Thymus (tissue), 11 donors: ENCODE results near the gene TOMM20. TPM values are rescaled to one million over a fixed set of nuclear protein-coding genes. Genes with fewer than 3 reads are reported as not detected.
"Not testable (repeated sequence)": the region's sequence is repeated elsewhere in the genome, so short reads cannot be mapped to it uniquely, and the experiment has no call there.

Experiments used
- DNase-seq, 9 donors: peaks; one replicate each; pipeline ENCODE4 v3.0.0-alpha.2; 2013; ENCODE audit warnings: low spot score in 9 of 9, low read depth in 6 of 9, missing footprints in 1 of 9
- H3K27ac ChIP-seq, 2 donors: one replicate each; pipeline ENCODE4 v1.5.1; 2013; ENCODE audit warnings: control low read depth in 1 of 2, low read depth in 1 of 2, low read length in 1 of 2, mild to moderate bottlenecking in 1 of 2, moderate library complexity in 1 of 2
- H3K27me3 ChIP-seq, 2 donors: one replicate each; pipeline ENCODE4 v1.5.1; 2013; ENCODE audit warnings: low read length in 1 of 2; ENCODE audit not compliant: control insufficient read depth in 2 of 2, insufficient read depth in 1 of 2
- H3K36me3 ChIP-seq, 2 donors: one replicate each; pipeline ENCODE4 v1.5.1; 2013; ENCODE audit warnings: low read length in 1 of 2, mild to moderate bottlenecking in 1 of 2, moderate library complexity in 1 of 2; ENCODE audit not compliant: control insufficient read depth in 2 of 2, insufficient read depth in 2 of 2
- H3K4me1 ChIP-seq, 2 donors: one replicate each; pipeline ENCODE4 v1.5.1; 2013; ENCODE audit warnings: low read length in 2 of 2; ENCODE audit not compliant: control insufficient read depth in 2 of 2, insufficient read depth in 2 of 2
- H3K4me3 ChIP-seq, 2 donors: one replicate each; pipeline ENCODE4 v1.5.1; 2013; ENCODE audit warnings: low read length in 2 of 2, control low read depth in 1 of 2, mild to moderate bottlenecking in 1 of 2
- H3K9me3 ChIP-seq, 2 donors: one replicate each; pipeline ENCODE4 v1.5.1; 2013; ENCODE audit warnings: low read length in 1 of 2, mild to moderate bottlenecking in 1 of 2; ENCODE audit not compliant: control insufficient read depth in 2 of 2, insufficient read depth in 1 of 2
- WGBS: extraction: QIAGEN DNeasy Blood & Tissue Kit; methylation state at CpG from one replicate; pipeline ENCODE4 v1.1.7; 2013; 5-methylcytosine and 5-hydroxymethylcytosine counted together
- polyA plus RNA-seq: library from polyadenylated mRNA; stranded (reverse); fragments of 200-250 nt; gene quantifications from one replicate; pipeline ENCODE4 v1.2.3, GENCODE V29; 2013
- total RNA-seq: library from RNA; stranded (reverse); fragments of 120-200 nt; gene quantifications from one replicate; pipeline ENCODE4 v1.2.4, GENCODE V29; 2013
- donor health status: healthy.

The TOMM20 gene
- total and polyA plus RNA-seq, 2 donors: 54.1 to 76.8 TPM

- no peak overlapping the region for H3K27ac ChIP-seq
- H3K27me3 ChIP-seq: peaks cover 0 to 13% of the 10 kb centered on the region in 2 donors
- 96% methylated on average over 5 of the region's 5 CpGs for WGBS
- DNase-seq: no peak
- H3K36me3 ChIP-seq: no peaks in the 10 kb centered on the region
- H3K9me3 ChIP-seq: peaks cover 1 to 5% of the 10 kb centered on the region in 2 donors
- no peak overlapping the region for H3K4me3 ChIP-seq
- peaks cover 12 to 34% of the 10 kb centered on the region in 2 donors for H3K4me1 ChIP-seq
Measured at GRCh38 chr1:235101558-235102258, 26.9 kb downstream of the TOMM20 start.

- Histone ChIP-seq H3K36me3 (no peaks in the 10 kb centered on the region), H3K4me3 (no peak overlapping the region), H3K9me3 (peaks cover 1 to 5% of the 10 kb centered on the region in 2 donors), H3K4me1 (peaks cover 12 to 34% of the 10 kb centered on the region in 2 donors), H3K27ac (no peak overlapping the region), H3K27me3 (peaks cover 0 to 13% of the 10 kb centered on the region in 2 donors)
- 50% methylated on average over 13 of the region's 13 CpGs for WGBS
- peak in 2 of 9 donors; percentile 45 to 46 for DNase-seq
Measured at GRCh38 chr1:235100194-235100772, 28.4 kb downstream of the TOMM20 start.

- Histone ChIP-seq H3K27ac (no peak overlapping the region), H3K4me1 (peaks cover 12 to 28% of the 10 kb centered on the region in 2 donors), H3K9me3 (peaks cover 1 to 5% of the 10 kb centered on the region in 2 donors), H3K27me3 (peaks cover 0 to 13% of the 10 kb centered on the region in 2 donors), H3K36me3 (no peaks in the 10 kb centered on the region), H3K4me3 (no peak overlapping the region)
- DNase-seq: no peak
- 97% methylated on average over 9 of the region's 9 CpGs for WGBS
Measured at GRCh38 chr1:235098991-235099390, 29.6 kb downstream of the TOMM20 start.

- Histone ChIP-seq H3K4me3 (no peak overlapping the region), H3K4me1 (peaks cover 12 to 29% of the 10 kb centered on the region in 2 donors), H3K27ac (no peak overlapping the region), H3K36me3 (no peaks in the 10 kb centered on the region), H3K9me3 (peaks cover 1 to 5% of the 10 kb centered on the region in 2 donors), H3K27me3 (peaks cover 0 to 13% of the 10 kb centered on the region in 2 donors)
- WGBS: 91% methylated on average over 6 of the region's 6 CpGs
- DNase-seq: no peak
Measured at GRCh38 chr1:235098547-235098946, 30.1 kb downstream of the TOMM20 start.

- Histone ChIP-seq H3K27me3 (peaks cover 0 to 13% of the 10 kb centered on the region in 2 donors), H3K4me1 (peaks cover 8 to 26% of the 10 kb centered on the region in 2 donors)
- H3K27ac ChIP-seq, DNase-seq, H3K4me3 ChIP-seq, H3K36me3 ChIP-seq, H3K9me3 ChIP-seq: not testable (repeated sequence)
- WGBS: 92% methylated on average over 14 of the region's 14 CpGs
Measured at GRCh38 chr1:235097501-235097900, 31.1 kb downstream of the TOMM20 start.

GRCh38 chr1:235095938-235096562, 32.6 kb downstream of the TOMM20 start:
- H3K4me1 ChIP-seq: peaks cover 4 to 18% of the 10 kb centered on the region in 2 donors
- no peak overlapping the region for H3K4me3 ChIP-seq
- no peak overlapping the region for H3K27ac ChIP-seq
- no peak for DNase-seq
- no peaks in the 10 kb centered on the region for H3K36me3 ChIP-seq
- peaks cover 1 to 5% of the 10 kb centered on the region in 2 donors for H3K9me3 ChIP-seq
- H3K27me3 ChIP-seq: peaks cover 0 to 7% of the 10 kb centered on the region in 2 donors
- WGBS: 92% methylated on average over 6 of the region's 6 CpGs

GRCh38 chr1:235093696-235094592, 34.7 kb downstream of the TOMM20 start:
- H3K9me3 ChIP-seq: no peaks in the 10 kb centered on the region
- 40% methylated on average over 24 of the region's 24 CpGs for WGBS
- peak; percentile 53 to 86 (median 73) for DNase-seq
- H3K27ac ChIP-seq: no peak overlapping the region
- H3K4me1 ChIP-seq: peaks cover 0 to 17% of the 10 kb centered on the region in 2 donors
- no peaks in the 10 kb centered on the region for H3K36me3 ChIP-seq
- no peak overlapping the region for H3K4me3 ChIP-seq
- H3K27me3 ChIP-seq: peaks cover 0 to 5% of the 10 kb centered on the region in 2 donors

- H3K9me3 ChIP-seq: no peaks in the 10 kb centered on the region
- H3K27ac ChIP-seq: no peak overlapping the region
- H3K4me1 ChIP-seq: peaks cover 0 to 17% of the 10 kb centered on the region in 2 donors
- H3K36me3 ChIP-seq: no peaks in the 10 kb centered on the region
- 82% methylated on average over 27 of the region's 27 CpGs for WGBS
- no peak overlapping the region for H3K4me3 ChIP-seq
- no peak for DNase-seq
- H3K27me3 ChIP-seq: peaks cover 0 to 3% of the 10 kb centered on the region in 2 donors
Measured at GRCh38 chr1:235093013-235093695, 35.5 kb downstream of the TOMM20 start.
